GM12892 (cell line): ENCODE data around the gene DDA1.

ENCODE experiments used
- POLR2A ChIP-seq: IDR thresholded peaks from 2 replicates; pipeline ENCODE4 v1.6.1; 2011; ENCODE audit warnings: low read depth, low read length, control low read depth
- POLR2AphosphoS5 ChIP-seq: IDR thresholded peaks from 2 replicates; pipeline ENCODE4 v1.6.1; 2011; ENCODE audit warnings: low read depth, low read length, control low read depth

GRCh38 chr19:17268754-17269153 is 40.6 kb upstream of the DDA1 start:
- no peak for TF ChIP-seq POLR2A
- TF ChIP-seq POLR2AphosphoS5 = no peak
